WTC11 (cell line): ENCODE measurements around the gene DAPK3. TPM values are rescaled to one million over a fixed set of nuclear protein-coding genes. Genes with fewer than 3 reads are reported as not detected.
A peak's percentile ranks its signal among the peaks of the same experiment; 100 is the strongest.

Experiments
- ATAC-seq: fragments of 200-7000 bp; cut with Tn5 transposase; 2 replicates; pipeline ENCODE4 v1.10.0; 2021; ENCODE audit warnings: mild to moderate bottlenecking, moderate library complexity
- CTCF ChIA-PET: fragments of 300-600 bp; sonication (Branson Sonifier 250); formaldehyde crosslinking; loops from one replicate; lab custom pipeline; 2021; ENCODE audit warnings: antibody characterized with exemption; lab: Charles Lee
- POLR2A ChIA-PET: fragments of 350-600 bp; sonication (Branson Sonifier 250); formaldehyde crosslinking; loops from one replicate; lab custom pipeline; 2021; ENCODE audit warnings: antibody characterized with exemption; lab: Charles Lee
- DNase-seq: peaks from one replicate; pipeline ENCODE4 v3.0.0; 2021; ENCODE audit warnings: low spot score
- H3K27ac Mint-ChIP-seq: 2 replicates; pipeline ENCODE4 v1.8.0; 2021; ENCODE audit warnings: mixed read lengths
- H3K27me3 Mint-ChIP-seq: 2 replicates; pipeline ENCODE4 v1.8.0; 2021; ENCODE audit warnings: low read depth, mild to moderate bottlenecking, moderate library complexity, mixed read lengths
- H3K36me3 Mint-ChIP-seq: 2 replicates; pipeline ENCODE4 v1.8.0; 2021; ENCODE audit warnings: mixed read lengths
- H3K4me1 Mint-ChIP-seq: 2 replicates; pipeline ENCODE4 v1.8.0; 2022; ENCODE audit warnings: mixed read lengths
- H3K4me3 Mint-ChIP-seq: 2 replicates; pipeline ENCODE4 v1.8.0; 2021; ENCODE audit warnings: mild to moderate bottlenecking, moderate library complexity, mixed read lengths
- H3K9me3 Mint-ChIP-seq: 2 replicates; pipeline ENCODE4 v1.8.0; 2021; ENCODE audit warnings: mixed read lengths
- CREB1 ChIP-seq: sonication (generic); formaldehyde crosslinking; IDR thresholded peaks from 2 replicates; pipeline ENCODE4 v1.8.0; 2023; ENCODE audit warnings: mild to moderate bottlenecking, missing genetic modification reagents
- FOXK1 ChIP-seq: sonication (generic); formaldehyde crosslinking; IDR thresholded peaks from 2 replicates; pipeline ENCODE4 v1.8.0; 2022; ENCODE audit warnings: mild to moderate bottlenecking, moderate library complexity, missing genetic modification reagents
- GABPB1 ChIP-seq: sonication (generic); formaldehyde crosslinking; IDR thresholded peaks from 2 replicates; pipeline ENCODE4 v1.8.1; 2023; ENCODE audit warnings: mild to moderate bottlenecking, missing genetic modification reagents
- HMGA2 ChIP-seq: fragments of 250-450 bp; sonication (Bioruptor Pico); IDR thresholded peaks from 2 replicates; pipeline ENCODE4 v1.4.0; 2021; ENCODE audit warnings: mild to moderate bottlenecking, moderate library complexity
- MYBL2 ChIP-seq: sonication (generic); formaldehyde crosslinking; IDR thresholded peaks from 2 replicates; pipeline ENCODE4 v1.8.1; 2023; ENCODE audit warnings: mild to moderate bottlenecking, moderate library complexity, missing genetic modification reagents
- NR2C2 ChIP-seq: sonication (generic); formaldehyde crosslinking; IDR thresholded peaks from 2 replicates; pipeline ENCODE4 v1.8.0; 2022; ENCODE audit warnings: mild to moderate bottlenecking, missing genetic modification reagents
- PRRX2 ChIP-seq: fragments of 250-450 bp; sonication (Bioruptor Pico); IDR thresholded peaks from 2 replicates; pipeline ENCODE4 v1.8.0; 2021; ENCODE audit warnings: mild to moderate bottlenecking
- TCF7 ChIP-seq: sonication (generic); formaldehyde crosslinking; IDR thresholded peaks from 2 replicates; pipeline ENCODE4 v1.8.0; 2022; ENCODE audit warnings: mild to moderate bottlenecking, low read depth, missing genetic modification reagents, moderate library complexity
- ZNF138 ChIP-seq: sonication (generic); formaldehyde crosslinking; conservative IDR thresholded peaks from 2 replicates; pipeline ENCODE4 v1.8.1; 2022; ENCODE audit warnings: mild to moderate bottlenecking, moderate library complexity, missing genetic modification reagents
- total RNA-seq: library from RNA; stranded (reverse); gene quantifications from 3 replicates; pipeline ENCODE4 v1.2.3, GENCODE V29; 2021
- TF ChIP-seq, protein P1 (sequence below): sonication (generic); formaldehyde crosslinking; IDR thresholded peaks from 2 replicates; pipeline ENCODE4 v1.8.0; 2022; ENCODE audit warnings: missing genetic modification reagents
- TF ChIP-seq, protein P2 (sequence below): sonication (generic); formaldehyde crosslinking; IDR thresholded peaks from 2 replicates; pipeline ENCODE4 v1.8.0; 2022; ENCODE audit warnings: mild to moderate bottlenecking, missing genetic modification reagents
- TF ChIP-seq, protein P3 (sequence below): sonication (generic); formaldehyde crosslinking; IDR thresholded peaks from 2 replicates; pipeline ENCODE4 v1.8.1; 2022; ENCODE audit warnings: mild to moderate bottlenecking, missing genetic modification reagents, moderate library complexity, borderline replicate concordance
- TF ChIP-seq, protein P4 (sequence below): fragments of 250-450 bp; sonication (Bioruptor Pico); IDR thresholded peaks from 2 replicates; pipeline ENCODE4 v1.9.0; 2021; ENCODE audit warnings: moderate library complexity, mild to moderate bottlenecking, inconsistent platforms, borderline replicate concordance
- TF ChIP-seq, protein P5 (sequence below): sonication (generic); formaldehyde crosslinking; conservative IDR thresholded peaks from 2 replicates; pipeline ENCODE4 v1.8.1; 2022; ENCODE audit warnings: mild to moderate bottlenecking, missing genetic modification reagents
- TF ChIP-seq, protein P6 (sequence below): fragments of 250-450 bp; sonication (Bioruptor Pico); IDR thresholded peaks from 2 replicates; pipeline ENCODE4 v1.9.0; 2021; ENCODE audit warnings: mild to moderate bottlenecking
- TF ChIP-seq, protein P7 (sequence below): sonication (generic); formaldehyde crosslinking; IDR thresholded peaks from 2 replicates; pipeline ENCODE4 v1.8.1; 2023; ENCODE audit warnings: mild to moderate bottlenecking, moderate library complexity, missing genetic modification reagents
- TF ChIP-seq, protein P8 (sequence below): sonication (generic); formaldehyde crosslinking; conservative IDR thresholded peaks from 2 replicates; pipeline ENCODE4 v1.8.1; 2023; ENCODE audit warnings: mild to moderate bottlenecking, low read depth, missing genetic modification reagents, moderate library complexity

DAPK3 gene
- total RNA-seq, 1 experiment from 2014 or later = 73.5 TPM

DNA sequence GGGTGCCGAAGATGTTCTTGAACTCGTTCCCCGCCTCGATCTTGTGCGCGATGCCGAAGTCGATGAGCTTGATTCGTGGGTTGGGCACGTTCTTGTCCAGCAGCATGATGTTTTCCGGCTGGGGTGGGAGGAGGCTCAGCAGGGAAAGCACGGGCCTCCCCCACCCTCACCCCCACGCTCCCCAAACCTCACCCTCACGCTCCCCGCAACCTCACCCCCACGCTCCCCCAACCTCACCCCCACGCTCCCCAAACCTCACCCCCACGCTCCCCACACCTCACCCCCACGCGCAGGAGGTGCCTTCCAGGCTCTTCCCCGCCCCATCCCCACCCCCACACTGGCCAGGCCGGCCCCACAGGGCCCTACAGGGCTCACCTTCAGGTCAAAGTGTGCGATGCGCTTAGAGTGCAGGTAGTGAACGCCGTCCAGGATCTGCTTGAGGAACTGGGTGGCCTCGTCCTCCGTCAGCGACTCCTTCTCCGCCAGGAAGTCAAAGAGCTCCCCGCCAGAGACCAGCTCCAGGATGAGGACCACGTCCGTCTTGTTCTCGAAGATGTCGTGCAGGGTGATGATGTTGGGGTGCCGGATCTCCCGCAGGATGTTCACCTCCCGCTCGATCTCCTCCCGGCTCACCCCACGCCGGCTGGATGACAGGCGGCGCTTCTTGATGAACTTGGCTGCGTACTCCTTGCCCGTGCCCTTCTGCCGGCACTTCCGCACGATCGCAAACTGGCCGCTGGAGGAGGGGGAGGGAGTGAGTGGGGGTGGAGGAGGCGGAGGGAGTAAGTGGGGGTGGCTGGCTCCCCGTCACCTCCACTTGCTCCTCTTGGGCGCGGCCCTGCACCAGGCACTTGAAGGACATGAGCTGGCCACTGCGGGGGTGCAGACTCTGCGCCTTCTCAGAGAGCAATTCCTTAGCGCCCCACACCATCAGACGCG is 6.4 kb downstream of the DAPK3 start:
- H3K27ac Mint-ChIP-seq = peak overlapping the region; percentile 68; the same call in 1 of the 2 replicates
- no peak for DNase-seq
- ChIA-PET POLR2A (interaction anchor here (1.1 kb wide), 1 partner anchor 11 kb away, joined by 3 read pairs; no protein-coding TSS in a partner anchor), CTCF (interaction anchor here (2.1 kb wide), 1 partner anchor 23 kb away, joined by 8 read pairs; no protein-coding TSS in a partner anchor)
- no peak overlapping the region for H3K4me3 Mint-ChIP-seq
- peaks cover 14% of the 10 kb centered on the region for H3K4me1 Mint-ChIP-seq
- TF ChIP-seq, protein P1, sequence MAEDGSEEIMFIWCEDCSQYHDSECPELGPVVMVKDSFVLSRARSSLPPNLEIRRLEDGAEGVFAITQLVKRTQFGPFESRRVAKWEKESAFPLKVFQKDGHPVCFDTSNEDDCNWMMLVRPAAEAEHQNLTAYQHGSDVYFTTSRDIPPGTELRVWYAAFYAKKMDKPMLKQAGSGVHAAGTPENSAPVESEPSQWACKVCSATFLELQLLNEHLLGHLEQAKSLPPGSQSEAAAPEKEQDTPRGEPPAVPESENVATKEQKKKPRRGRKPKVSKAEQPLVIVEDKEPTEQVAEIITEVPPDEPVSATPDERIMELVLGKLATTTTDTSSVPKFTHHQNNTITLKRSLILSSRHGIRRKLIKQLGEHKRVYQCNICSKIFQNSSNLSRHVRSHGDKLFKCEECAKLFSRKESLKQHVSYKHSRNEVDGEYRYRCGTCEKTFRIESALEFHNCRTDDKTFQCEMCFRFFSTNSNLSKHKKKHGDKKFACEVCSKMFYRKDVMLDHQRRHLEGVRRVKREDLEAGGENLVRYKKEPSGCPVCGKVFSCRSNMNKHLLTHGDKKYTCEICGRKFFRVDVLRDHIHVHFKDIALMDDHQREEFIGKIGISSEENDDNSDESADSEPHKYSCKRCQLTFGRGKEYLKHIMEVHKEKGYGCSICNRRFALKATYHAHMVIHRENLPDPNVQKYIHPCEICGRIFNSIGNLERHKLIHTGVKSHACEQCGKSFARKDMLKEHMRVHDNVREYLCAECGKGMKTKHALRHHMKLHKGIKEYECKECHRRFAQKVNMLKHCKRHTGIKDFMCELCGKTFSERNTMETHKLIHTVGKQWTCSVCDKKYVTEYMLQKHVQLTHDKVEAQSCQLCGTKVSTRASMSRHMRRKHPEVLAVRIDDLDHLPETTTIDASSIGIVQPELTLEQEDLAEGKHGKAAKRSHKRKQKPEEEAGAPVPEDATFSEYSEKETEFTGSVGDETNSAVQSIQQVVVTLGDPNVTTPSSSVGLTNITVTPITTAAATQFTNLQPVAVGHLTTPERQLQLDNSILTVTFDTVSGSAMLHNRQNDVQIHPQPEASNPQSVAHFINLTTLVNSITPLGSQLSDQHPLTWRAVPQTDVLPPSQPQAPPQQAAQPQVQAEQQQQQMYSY (CRISPR knock-in tag) = no peak
- no peak for TF ChIP-seq HMGA2
- TF ChIP-seq CREB1 = no peak
- TF ChIP-seq NR2C2 = no peak
- TF ChIP-seq, protein P2, sequence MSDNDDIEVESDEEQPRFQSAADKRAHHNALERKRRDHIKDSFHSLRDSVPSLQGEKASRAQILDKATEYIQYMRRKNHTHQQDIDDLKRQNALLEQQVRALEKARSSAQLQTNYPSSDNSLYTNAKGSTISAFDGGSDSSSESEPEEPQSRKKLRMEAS (CRISPR knock-in tag) = no peak
- no peak for TF ChIP-seq TCF7 (CRISPR knock-in tag)
- no peak for TF ChIP-seq PRRX2
- TF ChIP-seq FOXK1 (CRISPR knock-in tag) = no peak
- TF ChIP-seq, protein P3, sequence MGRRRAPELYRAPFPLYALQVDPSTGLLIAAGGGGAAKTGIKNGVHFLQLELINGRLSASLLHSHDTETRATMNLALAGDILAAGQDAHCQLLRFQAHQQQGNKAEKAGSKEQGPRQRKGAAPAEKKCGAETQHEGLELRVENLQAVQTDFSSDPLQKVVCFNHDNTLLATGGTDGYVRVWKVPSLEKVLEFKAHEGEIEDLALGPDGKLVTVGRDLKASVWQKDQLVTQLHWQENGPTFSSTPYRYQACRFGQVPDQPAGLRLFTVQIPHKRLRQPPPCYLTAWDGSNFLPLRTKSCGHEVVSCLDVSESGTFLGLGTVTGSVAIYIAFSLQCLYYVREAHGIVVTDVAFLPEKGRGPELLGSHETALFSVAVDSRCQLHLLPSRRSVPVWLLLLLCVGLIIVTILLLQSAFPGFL (CRISPR knock-in tag) = no peak
- no peaks in the 10 kb centered on the region for H3K9me3 Mint-ChIP-seq
- ATAC-seq = no peak
- H3K27me3 Mint-ChIP-seq = no peaks in the 10 kb centered on the region; the same call in 1 of the 2 replicates
- peaks cover 42% of the 10 kb centered on the region for H3K36me3 Mint-ChIP-seq

DNA sequence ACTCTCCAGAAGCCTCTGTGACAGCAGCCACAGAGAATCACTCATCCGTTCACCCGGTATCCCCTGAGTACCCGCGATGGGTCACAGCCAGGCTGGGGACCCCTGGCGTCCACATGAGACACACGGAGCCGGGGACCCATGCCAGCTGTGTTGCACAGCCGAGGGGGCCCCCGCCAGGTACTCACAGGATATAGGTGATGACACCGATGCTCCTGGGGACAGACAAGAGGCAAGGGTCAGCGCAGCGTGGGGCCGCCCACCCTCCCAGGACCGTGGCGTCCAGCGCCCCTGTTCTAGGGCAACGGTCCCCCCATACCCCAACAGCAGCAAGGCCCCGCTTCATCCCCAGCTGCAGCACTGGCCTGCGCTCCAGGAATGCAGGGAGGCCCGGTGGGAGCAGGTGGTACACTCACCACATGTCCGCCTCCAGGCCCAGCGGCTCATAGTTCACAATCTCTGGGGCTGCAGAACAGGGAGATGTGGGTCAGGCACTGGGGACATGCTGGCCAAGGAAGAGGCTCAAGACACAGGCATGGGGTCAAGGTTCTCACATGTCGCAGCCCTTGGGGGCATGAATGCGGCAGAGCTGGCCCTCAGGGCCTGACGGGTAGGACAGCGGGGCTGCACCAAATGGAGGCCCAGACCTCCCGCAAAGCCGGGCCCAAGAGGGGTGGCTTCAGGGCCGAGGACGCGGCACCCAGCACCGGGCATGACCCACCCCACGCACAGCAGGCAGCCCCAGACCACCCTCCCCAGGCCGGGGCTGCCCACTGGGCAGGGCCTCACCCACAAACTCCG is 7.2 kb downstream of the DAPK3 start:
- Mint-ChIP-seq H3K27ac (no peak overlapping the region), H3K9me3 (no peaks in the 10 kb centered on the region), H3K4me3 (no peak overlapping the region), H3K4me1 (peaks cover 5% of the 10 kb centered on the region), H3K27me3 (no peaks in the 10 kb centered on the region), H3K36me3 (peaks cover 39% of the 10 kb centered on the region)
- CTCF ChIA-PET = interaction anchor here (2.1 kb wide), 1 partner anchor 24 kb away, joined by 8 read pairs; no protein-coding TSS in a partner anchor
- no peak for DNase-seq
- ATAC-seq = no peak
- POLR2A ChIA-PET = interaction anchor here (1.1 kb wide), 1 partner anchor 10 kb away, joined by 3 read pairs; no protein-coding TSS in a partner anchor
- TF ChIP-seq, protein P4, sequence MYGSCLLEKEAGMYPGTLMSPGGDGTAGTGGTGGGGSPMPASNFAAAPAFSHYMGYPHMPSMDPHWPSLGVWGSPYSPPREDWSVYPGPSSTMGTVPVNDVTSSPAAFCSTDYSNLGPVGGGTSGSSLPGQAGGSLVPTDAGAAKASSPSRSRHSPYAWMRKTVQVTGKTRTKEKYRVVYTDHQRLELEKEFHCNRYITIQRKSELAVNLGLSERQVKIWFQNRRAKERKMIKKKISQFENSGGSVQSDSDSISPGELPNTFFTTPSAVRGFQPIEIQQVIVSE (CRISPR knock-in tag) = no peak
- TF ChIP-seq, protein P5, sequence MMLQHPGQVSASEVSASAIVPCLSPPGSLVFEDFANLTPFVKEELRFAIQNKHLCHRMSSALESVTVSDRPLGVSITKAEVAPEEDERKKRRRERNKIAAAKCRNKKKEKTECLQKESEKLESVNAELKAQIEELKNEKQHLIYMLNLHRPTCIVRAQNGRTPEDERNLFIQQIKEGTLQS = no peak
- TF ChIP-seq, protein P6, sequence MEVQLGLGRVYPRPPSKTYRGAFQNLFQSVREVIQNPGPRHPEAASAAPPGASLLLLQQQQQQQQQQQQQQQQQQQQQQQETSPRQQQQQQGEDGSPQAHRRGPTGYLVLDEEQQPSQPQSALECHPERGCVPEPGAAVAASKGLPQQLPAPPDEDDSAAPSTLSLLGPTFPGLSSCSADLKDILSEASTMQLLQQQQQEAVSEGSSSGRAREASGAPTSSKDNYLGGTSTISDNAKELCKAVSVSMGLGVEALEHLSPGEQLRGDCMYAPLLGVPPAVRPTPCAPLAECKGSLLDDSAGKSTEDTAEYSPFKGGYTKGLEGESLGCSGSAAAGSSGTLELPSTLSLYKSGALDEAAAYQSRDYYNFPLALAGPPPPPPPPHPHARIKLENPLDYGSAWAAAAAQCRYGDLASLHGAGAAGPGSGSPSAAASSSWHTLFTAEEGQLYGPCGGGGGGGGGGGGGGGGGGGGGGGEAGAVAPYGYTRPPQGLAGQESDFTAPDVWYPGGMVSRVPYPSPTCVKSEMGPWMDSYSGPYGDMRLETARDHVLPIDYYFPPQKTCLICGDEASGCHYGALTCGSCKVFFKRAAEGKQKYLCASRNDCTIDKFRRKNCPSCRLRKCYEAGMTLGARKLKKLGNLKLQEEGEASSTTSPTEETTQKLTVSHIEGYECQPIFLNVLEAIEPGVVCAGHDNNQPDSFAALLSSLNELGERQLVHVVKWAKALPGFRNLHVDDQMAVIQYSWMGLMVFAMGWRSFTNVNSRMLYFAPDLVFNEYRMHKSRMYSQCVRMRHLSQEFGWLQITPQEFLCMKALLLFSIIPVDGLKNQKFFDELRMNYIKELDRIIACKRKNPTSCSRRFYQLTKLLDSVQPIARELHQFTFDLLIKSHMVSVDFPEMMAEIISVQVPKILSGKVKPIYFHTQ = no peak
- TF ChIP-seq, protein P7, sequence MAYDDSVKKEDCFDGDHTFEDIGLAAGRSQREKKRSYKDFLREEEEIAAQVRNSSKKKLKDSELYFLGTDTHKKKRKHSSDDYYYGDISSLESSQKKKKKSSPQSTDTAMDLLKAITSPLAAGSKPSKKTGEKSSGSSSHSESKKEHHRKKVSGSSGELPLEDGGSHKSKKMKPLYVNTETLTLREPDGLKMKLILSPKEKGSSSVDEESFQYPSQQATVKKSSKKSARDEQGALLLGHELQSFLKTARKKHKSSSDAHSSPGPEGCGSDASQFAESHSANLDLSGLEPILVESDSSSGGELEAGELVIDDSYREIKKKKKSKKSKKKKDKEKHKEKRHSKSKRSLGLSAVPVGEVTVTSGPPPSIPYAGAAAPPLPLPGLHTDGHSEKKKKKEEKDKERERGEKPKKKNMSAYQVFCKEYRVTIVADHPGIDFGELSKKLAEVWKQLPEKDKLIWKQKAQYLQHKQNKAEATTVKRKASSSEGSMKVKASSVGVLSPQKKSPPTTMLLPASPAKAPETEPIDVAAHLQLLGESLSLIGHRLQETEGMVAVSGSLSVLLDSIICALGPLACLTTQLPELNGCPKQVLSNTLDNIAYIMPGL (CRISPR knock-in tag) = no peak
- TF ChIP-seq ZNF138 (no peak), FOXK1 (CRISPR knock-in tag) (no peak), MYBL2 (CRISPR knock-in tag) (no peak), GABPB1 (no peak)
- TF ChIP-seq, protein P8, sequence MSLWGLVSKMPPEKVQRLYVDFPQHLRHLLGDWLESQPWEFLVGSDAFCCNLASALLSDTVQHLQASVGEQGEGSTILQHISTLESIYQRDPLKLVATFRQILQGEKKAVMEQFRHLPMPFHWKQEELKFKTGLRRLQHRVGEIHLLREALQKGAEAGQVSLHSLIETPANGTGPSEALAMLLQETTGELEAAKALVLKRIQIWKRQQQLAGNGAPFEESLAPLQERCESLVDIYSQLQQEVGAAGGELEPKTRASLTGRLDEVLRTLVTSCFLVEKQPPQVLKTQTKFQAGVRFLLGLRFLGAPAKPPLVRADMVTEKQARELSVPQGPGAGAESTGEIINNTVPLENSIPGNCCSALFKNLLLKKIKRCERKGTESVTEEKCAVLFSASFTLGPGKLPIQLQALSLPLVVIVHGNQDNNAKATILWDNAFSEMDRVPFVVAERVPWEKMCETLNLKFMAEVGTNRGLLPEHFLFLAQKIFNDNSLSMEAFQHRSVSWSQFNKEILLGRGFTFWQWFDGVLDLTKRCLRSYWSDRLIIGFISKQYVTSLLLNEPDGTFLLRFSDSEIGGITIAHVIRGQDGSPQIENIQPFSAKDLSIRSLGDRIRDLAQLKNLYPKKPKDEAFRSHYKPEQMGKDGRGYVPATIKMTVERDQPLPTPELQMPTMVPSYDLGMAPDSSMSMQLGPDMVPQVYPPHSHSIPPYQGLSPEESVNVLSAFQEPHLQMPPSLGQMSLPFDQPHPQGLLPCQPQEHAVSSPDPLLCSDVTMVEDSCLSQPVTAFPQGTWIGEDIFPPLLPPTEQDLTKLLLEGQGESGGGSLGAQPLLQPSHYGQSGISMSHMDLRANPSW (CRISPR knock-in tag) = no peak
